PC-3 (cell line): ENCODE data around the gene CASK.
A peak's percentile ranks its signal among the peaks of the same experiment; 100 is the strongest.

Source experiments
- EZH2 ChIP-seq: fragments of 300-600 bp; sonication (generic); IDR thresholded peaks from one replicate; pipeline ENCODE4 v1.6.1; 2017; ENCODE audit warnings: antibody characterized with exemption, mild to moderate bottlenecking, low read length; ENCODE audit not compliant: unreplicated experiment
- EZH2phosphoT487 ChIP-seq: fragments of 300-600 bp; sonication (generic); IDR thresholded peaks from 2 replicates; pipeline ENCODE4 v1.6.1; 2018; ENCODE audit warnings: mild to moderate bottlenecking, antibody characterized with exemption, low read length, borderline replicate concordance
- TF ChIP-seq, protein P1 (sequence below): fragments of 300-600 bp; sonication (generic); conservative IDR thresholded peaks from 2 replicates; pipeline ENCODE4 v1.5.1; 2017; ENCODE audit warnings: antibody characterized with exemption, low read depth, mild to moderate bottlenecking, low read length

DNA sequence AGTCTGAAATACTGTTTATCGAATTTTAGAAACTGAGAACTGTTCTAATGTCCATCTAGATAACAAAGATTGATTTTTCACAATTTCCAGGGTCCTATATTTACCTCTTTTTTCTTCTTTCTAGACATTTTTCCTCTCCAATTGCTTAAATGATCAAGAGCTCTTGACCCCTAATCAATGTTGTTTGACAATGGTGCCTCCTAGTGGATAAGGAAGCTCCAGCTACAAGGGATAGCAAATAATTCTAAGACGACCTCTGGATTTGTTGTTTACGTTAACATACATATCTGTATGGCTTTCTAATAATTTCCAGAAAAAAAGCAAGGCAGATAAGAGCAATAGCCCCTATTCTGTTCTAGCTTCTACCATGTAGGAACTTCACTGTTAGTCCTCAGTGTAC lies 163.5 kb downstream of the CASK start:
- TF ChIP-seq, protein P1, sequence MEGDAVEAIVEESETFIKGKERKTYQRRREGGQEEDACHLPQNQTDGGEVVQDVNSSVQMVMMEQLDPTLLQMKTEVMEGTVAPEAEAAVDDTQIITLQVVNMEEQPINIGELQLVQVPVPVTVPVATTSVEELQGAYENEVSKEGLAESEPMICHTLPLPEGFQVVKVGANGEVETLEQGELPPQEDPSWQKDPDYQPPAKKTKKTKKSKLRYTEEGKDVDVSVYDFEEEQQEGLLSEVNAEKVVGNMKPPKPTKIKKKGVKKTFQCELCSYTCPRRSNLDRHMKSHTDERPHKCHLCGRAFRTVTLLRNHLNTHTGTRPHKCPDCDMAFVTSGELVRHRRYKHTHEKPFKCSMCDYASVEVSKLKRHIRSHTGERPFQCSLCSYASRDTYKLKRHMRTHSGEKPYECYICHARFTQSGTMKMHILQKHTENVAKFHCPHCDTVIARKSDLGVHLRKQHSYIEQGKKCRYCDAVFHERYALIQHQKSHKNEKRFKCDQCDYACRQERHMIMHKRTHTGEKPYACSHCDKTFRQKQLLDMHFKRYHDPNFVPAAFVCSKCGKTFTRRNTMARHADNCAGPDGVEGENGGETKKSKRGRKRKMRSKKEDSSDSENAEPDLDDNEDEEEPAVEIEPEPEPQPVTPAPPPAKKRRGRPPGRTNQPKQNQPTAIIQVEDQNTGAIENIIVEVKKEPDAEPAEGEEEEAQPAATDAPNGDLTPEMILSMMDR = peak; percentile 68
- no peak for TF ChIP-seq EZH2phosphoT487
- no peak for TF ChIP-seq EZH2
